K562 (cell line): ENCODE measurements around the gene SNRNP48. TPM values are rescaled to one million over a fixed set of nuclear protein-coding genes. Genes with fewer than 3 reads are reported as not detected.

Experiments
- ATAC-seq: fragments of 200-7000 bp; cut with Tn5 transposase; 3 replicates; pipeline ENCODE4 v1.9.1; 2020; ENCODE audit warnings: moderate library complexity
- BruUV-seq: library from RNA; stranded (reverse); fragments of 400-500 nt; replicated peaks from 2 replicates; lab custom pipeline; 2021; lab: Mats Ljungman, UMichigan
- CTCF ChIA-PET: fragments of 300-600 bp; formaldehyde crosslinking; extraction: SDS; loops from one replicate; lab custom pipeline; 2021; ENCODE audit warnings: low intra/inter-chr PET ratio; lab: Yijun Ruan, JAX
- POLR2A ChIA-PET: fragments of 300-600, 350-650 bp; sonication (Branson Sonifier 250); formaldehyde crosslinking; extraction: SDS; loops from one replicate; lab custom pipeline; 2021; ENCODE audit warnings: antibody characterized with exemption, inconsistent platforms; lab: Yijun Ruan, JAX
- DNase-seq, 4 experiments: peaks; one replicate each; pipeline versions ENCODE4 v3.0.0 to v3.0.0-alpha.2; 2011 to 2018; ENCODE audit warnings: low spot score in 3 of 4, mixed read lengths in 3 of 4; ENCODE audit errors: extremely low read depth in 1 of 4
- FAIRE-seq: peaks from 2 replicates; lab custom pipeline; 2011; peaks lifted over from hg19 to GRCh38; lab: Jason Lieb, UNC
- H2AFZ ChIP-seq: 2 replicates; pipeline ENCODE4 v1.6.0; 2011; ENCODE audit warnings: low read depth, low read length, control low read depth, inconsistent platforms
- H3K27ac ChIP-seq: fragments of 200-600 bp; 3 replicates; pipeline ENCODE4 v1.8.0; 2011; ENCODE audit warnings: low read depth, mild to moderate bottlenecking, control low read depth, inconsistent platforms, low read length, moderate library complexity, mixed read lengths; ENCODE audit errors: extremely low read depth
- H3K27me3 ChIP-seq, 2 experiments: fragments of 300-600 bp in 1 of 2; 2 replicates in 1 of 2; 3 replicates in 1 of 2; pipeline versions ENCODE4 v1.6.0 to v1.8.0; 2011; ENCODE audit warnings: inconsistent platforms in 2 of 2, low read length in 2 of 2, mild to moderate bottlenecking in 1 of 2, mixed read lengths in 1 of 2, moderate library complexity in 1 of 2; ENCODE audit not compliant: control insufficient read depth in 2 of 2, insufficient read depth in 2 of 2
- H3K36me3 ChIP-seq: fragments of 300-600 bp; 3 replicates; pipeline ENCODE4 v1.8.0; 2011; ENCODE audit warnings: mild to moderate bottlenecking, low read length, inconsistent platforms; ENCODE audit not compliant: control insufficient read depth, insufficient read depth
- H3K4me1 ChIP-seq, 2 experiments: fragments of 200-600 bp in 1 of 2; replicated peaks in 1 of 2; 2 replicates in 1 of 2; 3 replicates in 1 of 2; pipeline versions ENCODE4 v1.5.1 to v1.8.0; 2011; ENCODE audit warnings: inconsistent platforms in 2 of 2, low read length in 2 of 2, mild to moderate bottlenecking in 1 of 2, mixed read lengths in 1 of 2, moderate library complexity in 1 of 2; ENCODE audit not compliant: control insufficient read depth in 2 of 2, insufficient read depth in 2 of 2
- H3K4me2 ChIP-seq: 2 replicates; pipeline ENCODE4 v1.6.1; 2011; ENCODE audit warnings: low read length, control low read depth, inconsistent platforms, mixed read lengths; ENCODE audit not compliant: insufficient read depth
- H3K4me3 ChIP-seq: fragments of 200-600 bp; sonication (generic), shearing (Covaris generic); 2 replicates; pipeline ENCODE4 v1.5.1; 2016; ENCODE audit warnings: control low read depth, inconsistent platforms
- H3K79me2 ChIP-seq: fragments of 200-600 bp; 3 replicates; pipeline ENCODE4 v1.8.0; 2011; ENCODE audit warnings: low read length, inconsistent platforms; ENCODE audit not compliant: control insufficient read depth, insufficient read depth
- H3K9ac ChIP-seq, 2 experiments: 2 replicates each; pipeline versions ENCODE4 v1.6.0 to v1.6.1; 2011; ENCODE audit warnings: low read depth in 2 of 2, low read length in 2 of 2, control low read depth in 1 of 2, inconsistent platforms in 1 of 2, mild to moderate bottlenecking in 1 of 2, mixed read lengths in 1 of 2; ENCODE audit not compliant: insufficient read depth in 1 of 2
- H3K9me1 ChIP-seq: one replicate; pipeline ENCODE4 v1.6.0; 2011; ENCODE audit warnings: inconsistent platforms, mild to moderate bottlenecking, low read length, moderate library complexity; ENCODE audit not compliant: control insufficient read depth, insufficient read depth
- H3K9me3 ChIP-seq: replicated peaks from 2 replicates; pipeline ENCODE4 v1.5.1; 2011; ENCODE audit warnings: low read depth, low read length, inconsistent platforms; ENCODE audit not compliant: control insufficient read depth, insufficient read depth
- H4K20me1 ChIP-seq: replicated peaks from 2 replicates; pipeline ENCODE4 v1.6.1; 2011; ENCODE audit warnings: low read length, inconsistent platforms, mixed read lengths; ENCODE audit not compliant: control insufficient read depth, insufficient read depth
- CCNT2 ChIP-seq: IDR thresholded peaks from 2 replicates; pipeline ENCODE4 v1.6.1; 2011; ENCODE audit warnings: borderline replicate concordance, low read depth, mild to moderate bottlenecking, moderate library complexity, mixed read lengths, low read length; ENCODE audit not compliant: insufficient read length; ENCODE audit errors: extremely low read depth
- ETV6 ChIP-seq, 3 experiments: fragments of 150-350 bp in 1 of 3; sonication (generic) in 1 of 3; formaldehyde crosslinking in 1 of 3; IDR thresholded peaks; 2 replicates each; pipeline versions ENCODE4 v1.6.1 to v1.8.0; 2014 to 2022; ENCODE audit warnings: borderline replicate concordance in 2 of 3, low read depth in 2 of 3, antibody characterized with exemption in 1 of 3, low read length in 1 of 3, mild to moderate bottlenecking in 1 of 3, missing genetic modification reagents in 1 of 3
- HBP1 ChIP-seq: fragments of 450-650 bp; formaldehyde crosslinking; IDR thresholded peaks from 2 replicates; pipeline ENCODE4 v1.4.0; 2022; ENCODE audit warnings: missing genetic modification characterization
- MTA2 ChIP-seq: fragments of 450-650 bp; IDR thresholded peaks from 2 replicates; pipeline ENCODE4 v1.6.1; 2016; ENCODE audit warnings: low read depth
- NR2C1 ChIP-seq, 2 experiments: fragments of 450-650 bp; IDR thresholded peaks; 2 replicates each; pipeline ENCODE4 v1.6.1; 2017; ENCODE audit warnings: mild to moderate bottlenecking in 2 of 2, antibody characterized with exemption in 1 of 2, inconsistent platforms in 1 of 2, missing compliant biosample characterization in 1 of 2, missing genetic modification characterization in 1 of 2
- POLR3A ChIP-seq: IDR thresholded peaks from 2 replicates; pipeline ENCODE4 v1.6.1; 2011; ENCODE audit warnings: borderline replicate concordance, mild to moderate bottlenecking, moderate library complexity; ENCODE audit not compliant: insufficient read length, insufficient read depth; ENCODE audit errors: extremely low read depth
- POU5F1 ChIP-seq: fragments of 150-350 bp; IDR thresholded peaks from 2 replicates; pipeline ENCODE4 v1.6.1; 2014; ENCODE audit warnings: borderline replicate concordance, low read length, low read depth, mild to moderate bottlenecking; ENCODE audit not compliant: partially characterized antibody
- RCOR1 ChIP-seq, 2 experiments: IDR thresholded peaks; 2 replicates each; pipeline ENCODE4 v1.6.1; 2012; ENCODE audit warnings: low read depth in 2 of 2, low read length in 2 of 2, borderline replicate concordance in 1 of 2, improper control_type of control experiment in 1 of 2
- STAT5B ChIP-seq: fragments of 250-450 bp; sonication (Bioruptor Pico); IDR thresholded peaks from 2 replicates; pipeline ENCODE4 v1.8.0; 2021; ENCODE audit warnings: mild to moderate bottlenecking, inconsistent platforms
- ZNF143 ChIP-seq: sonication (generic); formaldehyde crosslinking; IDR thresholded peaks from 2 replicates; pipeline ENCODE4 v1.9.0; 2022; ENCODE audit warnings: mild to moderate bottlenecking, missing genetic modification reagents
- ZNF75A ChIP-seq: fragments of 450-650 bp; formaldehyde crosslinking; IDR thresholded peaks from 2 replicates; pipeline ENCODE4 v1.4.0; 2020; ENCODE audit warnings: mild to moderate bottlenecking
- WGBS: fragments of 100-300 bp; shearing (Covaris generic); methylation state at CpG from one replicate; pipeline ENCODE4 v1.1.6; 2016; ENCODE audit warnings: low coverage, mixed read lengths; ENCODE audit not compliant: insufficient coverage; ENCODE audit errors: missing lambda C conversion rate; 5-methylcytosine and 5-hydroxymethylcytosine counted together
- in situ Hi-C: fragments of 300-500 bp; cut with MboI; formaldehyde crosslinking; loops from 4 replicates; pipeline ENCODE4 v1.15.0; 2018; ENCODE audit warnings: inconsistent platforms, mixed read lengths
- intact Hi-C: fragments of 100-400 bp; cut with micrococcal nuclease; formaldehyde crosslinking; loops from 2 replicates; pipeline ENCODE4 v1.14.2; 2022
- polyA plus RNA-seq, 8 experiments: library from polyadenylated mRNA; depleted of rRNA in 4 of 8; stranded (reverse) in 5 of 8; unstranded in 3 of 8; fragments of >200 nt; fragmentation: Nextera tagmentation in 2 of 8; fragmentation: Illumina TruSeq in 1 of 8; extraction: Ambion mirVana in 2 of 8; extraction: Trizol in 1 of 8; gene quantifications; 2 replicates each; pipeline versions ENCODE4 v1.2.1 to v1.2.3, GENCODE V29; 2011 to 2014; ENCODE audit warnings: inconsistent platforms in 1 of 8, missing spikeins in 1 of 8
- total RNA-seq, 7 experiments: library from RNA; depleted of rRNA in 6 of 7; stranded (reverse); fragments of >200 nt in 6 of 7; fragmentation: Illumina TruSeq in 2 of 7; extraction: Trizol in 2 of 7; gene quantifications; 2 replicates each; pipeline versions ENCODE4 v1.2.1 to v1.2.3, GENCODE V29; 2011 to 2021; ENCODE audit warnings: low replicate concordance in 1 of 7
- TF ChIP-seq, protein P1 (sequence below): fragments of 250-450 bp; sonication (Bioruptor Pico); IDR thresholded peaks from 2 replicates; pipeline ENCODE4 v1.4.0; 2020

SNRNP48 gene
- total and polyA plus RNA-seq, 9 of the 15 experiments (the other 6 are each of a cell fraction or from before 2014, with no cell fraction given) = 6.2 to 32.9 (median 18.6) TPM

DNA sequence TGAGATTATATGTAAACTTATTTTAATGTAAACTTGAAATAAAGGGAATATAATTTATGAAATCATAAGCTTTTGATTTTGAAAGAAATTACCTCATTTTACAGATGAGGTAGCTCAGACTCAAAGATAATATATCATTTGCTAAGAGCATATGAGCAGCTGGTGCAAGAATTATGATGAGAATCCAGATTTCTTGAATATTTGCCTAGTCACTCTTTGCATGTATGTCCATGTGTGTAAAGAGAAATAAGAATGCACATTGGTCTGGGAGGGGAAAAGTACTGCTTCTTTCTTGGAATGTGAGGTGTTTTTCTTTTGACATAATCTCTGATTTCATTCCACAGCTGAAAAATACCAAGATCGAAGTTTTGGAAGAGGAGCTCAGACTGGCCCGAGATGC is 11.1 kb upstream of the SNRNP48 start (continued):
- TF ChIP-seq, protein P1, sequence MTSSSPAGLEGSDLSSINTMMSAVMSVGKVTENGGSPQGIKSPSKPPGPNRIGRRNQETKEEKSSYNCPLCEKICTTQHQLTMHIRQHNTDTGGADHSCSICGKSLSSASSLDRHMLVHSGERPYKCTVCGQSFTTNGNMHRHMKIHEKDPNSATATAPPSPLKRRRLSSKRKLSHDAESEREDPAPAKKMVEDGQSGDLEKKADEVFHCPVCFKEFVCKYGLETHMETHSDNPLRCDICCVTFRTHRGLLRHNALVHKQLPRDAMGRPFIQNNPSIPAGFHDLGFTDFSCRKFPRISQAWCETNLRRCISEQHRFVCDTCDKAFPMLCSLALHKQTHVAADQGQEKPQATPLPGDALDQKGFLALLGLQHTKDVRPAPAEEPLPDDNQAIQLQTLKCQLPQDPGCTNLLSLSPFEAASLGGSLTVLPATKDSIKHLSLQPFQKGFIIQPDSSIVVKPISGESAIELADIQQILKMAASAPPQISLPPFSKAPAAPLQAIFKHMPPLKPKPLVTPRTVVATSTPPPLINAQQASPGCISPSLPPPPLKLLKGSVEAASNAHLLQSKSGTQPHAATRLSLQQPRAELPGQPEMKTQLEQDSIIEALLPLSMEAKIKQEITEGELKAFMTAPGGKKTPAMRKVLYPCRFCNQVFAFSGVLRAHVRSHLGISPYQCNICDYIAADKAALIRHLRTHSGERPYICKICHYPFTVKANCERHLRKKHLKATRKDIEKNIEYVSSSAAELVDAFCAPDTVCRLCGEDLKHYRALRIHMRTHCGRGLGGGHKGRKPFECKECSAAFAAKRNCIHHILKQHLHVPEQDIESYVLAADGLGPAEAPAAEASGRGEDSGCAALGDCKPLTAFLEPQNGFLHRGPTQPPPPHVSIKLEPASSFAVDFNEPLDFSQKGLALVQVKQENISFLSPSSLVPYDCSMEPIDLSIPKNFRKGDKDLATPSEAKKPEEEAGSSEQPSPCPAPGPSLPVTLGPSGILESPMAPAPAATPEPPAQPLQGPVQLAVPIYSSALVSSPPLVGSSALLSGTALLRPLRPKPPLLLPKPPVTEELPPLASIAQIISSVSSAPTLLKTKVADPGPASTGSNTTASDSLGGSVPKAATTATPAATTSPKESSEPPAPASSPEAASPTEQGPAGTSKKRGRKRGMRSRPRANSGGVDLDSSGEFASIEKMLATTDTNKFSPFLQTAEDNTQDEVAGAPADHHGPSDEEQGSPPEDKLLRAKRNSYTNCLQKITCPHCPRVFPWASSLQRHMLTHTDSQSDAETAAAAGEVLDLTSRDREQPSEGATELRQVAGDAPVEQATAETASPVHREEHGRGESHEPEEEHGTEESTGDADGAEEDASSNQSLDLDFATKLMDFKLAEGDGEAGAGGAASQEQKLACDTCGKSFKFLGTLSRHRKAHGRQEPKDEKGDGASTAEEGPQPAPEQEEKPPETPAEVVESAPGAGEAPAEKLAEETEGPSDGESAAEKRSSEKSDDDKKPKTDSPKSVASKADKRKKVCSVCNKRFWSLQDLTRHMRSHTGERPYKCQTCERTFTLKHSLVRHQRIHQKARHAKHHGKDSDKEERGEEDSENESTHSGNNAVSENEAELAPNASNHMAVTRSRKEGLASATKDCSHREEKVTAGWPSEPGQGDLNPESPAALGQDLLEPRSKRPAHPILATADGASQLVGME (CRISPR knock-in tag) = no peak

- FAIRE-seq (peak; percentile 87), DNase-seq (peak in 2 of 4 experiments; percentile 68 to 75), ATAC-seq (peak; percentile 88)
- intact Hi-C loops = no loop called here
- no peaks in the 10 kb centered on the region for H4K20me1 ChIP-seq
- no peaks in the 10 kb centered on the region for H3K9me1 ChIP-seq
- peaks cover 14 to 21% of the 10 kb centered on the region in 2 experiments for H3K4me1 ChIP-seq
- POLR2A ChIA-PET = interaction anchor here (0.7 to 2.8 kb wide), 8 partner anchors 10 to 58 kb away, joined by 3 to 17 read pairs (median 4); partner anchors contain the start of gene SNRNP48
- H3K9me3 ChIP-seq = 0 out of 2 replicates have a peak, but pooled peaks cover 2% of the 10 kb centered on the region
- H3K4me3 ChIP-seq = no peak overlapping the region
- CTCF ChIA-PET = no interaction called here
- no peak overlapping the region for H3K9ac ChIP-seq
- H3K36me3 ChIP-seq = no peaks in the 10 kb centered on the region
- WGBS = 4% methylated on average over 9 of the region's 9 CpGs
- peak overlapping the region; percentile 60 for H3K4me2 ChIP-seq
- H3K79me2 ChIP-seq = no peaks in the 10 kb centered on the region
- H3K27me3 ChIP-seq = peaks cover 40 to 57% of the 10 kb centered on the region in 2 experiments
- peak overlapping the region; percentile 85; the same call in 1 of the 2 replicates for H2AFZ ChIP-seq
- in situ Hi-C loops = no loop called here
- BruUV-seq = no TSS peak
- no peak overlapping the region for H3K27ac ChIP-seq
- TF ChIP-seq NR2C1 (IDR thresholded peaks at IDR 0.05) (no peak), NR2C1 (tag; IDR thresholded peaks at IDR 0.05) (no peak), CCNT2 (no peak), POLR3A (no peak), RCOR1 (IDR thresholded peaks at IDR 0.05; ENCODE audit: borderline replicate concordance in 1 of 2, low read depth in 2 of 2, low read length in 2 of 2) (peak in 1 of 2 experiments; percentile 59; a peak in 1 of 4 replicates), ZNF75A (CRISPR knock-in tag) (no peak), ZNF143 (CRISPR knock-in tag) (no peak), STAT5B (no peak), MTA2 (peak; percentile 63), HBP1 (CRISPR knock-in tag) (no peak), ETV6 (IDR thresholded peaks at IDR 0.05; ENCODE audit: borderline replicate concordance in 1 of 2, low read depth in 2 of 2, low read length in 1 of 2) (no peak), ETV6 (CRISPR knock-in tag; IDR thresholded peaks at IDR 0.05; ENCODE audit: borderline replicate concordance) (no peak), POU5F1 (no peak)
These were observed 10.1 kb upstream of the SNRNP48 start for GRCh38 chr6:7579851-7580250.
